HG03196 (cell line): ENCODE measurements around the gene CIAO2A.

Experiments
- ATAC-seq: cut with Tn5 transposase; IDR thresholded peaks from one replicate; pipeline ENCODE4 v1.9.1; 2021; ENCODE audit not compliant: unreplicated experiment

CIAO2A gene

DNA sequence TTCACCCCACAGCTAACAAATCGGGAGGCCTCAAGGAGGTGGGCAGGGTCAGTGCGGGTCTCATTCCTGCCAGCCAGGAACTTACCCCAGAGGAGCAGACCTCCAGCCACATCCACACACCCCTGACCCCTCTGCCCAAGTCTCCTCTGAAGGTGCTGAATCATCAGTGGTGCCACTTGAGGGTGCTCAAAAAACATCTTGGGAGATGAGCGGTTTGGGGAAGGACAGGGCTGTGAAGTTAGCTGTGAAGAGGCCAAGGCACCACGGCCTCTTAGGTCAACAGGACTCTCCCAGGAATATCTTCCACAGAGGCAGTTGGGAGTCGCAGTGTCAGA lies 48.6 kb downstream of the CIAO2A start:
- no peak for ATAC-seq

DNA sequence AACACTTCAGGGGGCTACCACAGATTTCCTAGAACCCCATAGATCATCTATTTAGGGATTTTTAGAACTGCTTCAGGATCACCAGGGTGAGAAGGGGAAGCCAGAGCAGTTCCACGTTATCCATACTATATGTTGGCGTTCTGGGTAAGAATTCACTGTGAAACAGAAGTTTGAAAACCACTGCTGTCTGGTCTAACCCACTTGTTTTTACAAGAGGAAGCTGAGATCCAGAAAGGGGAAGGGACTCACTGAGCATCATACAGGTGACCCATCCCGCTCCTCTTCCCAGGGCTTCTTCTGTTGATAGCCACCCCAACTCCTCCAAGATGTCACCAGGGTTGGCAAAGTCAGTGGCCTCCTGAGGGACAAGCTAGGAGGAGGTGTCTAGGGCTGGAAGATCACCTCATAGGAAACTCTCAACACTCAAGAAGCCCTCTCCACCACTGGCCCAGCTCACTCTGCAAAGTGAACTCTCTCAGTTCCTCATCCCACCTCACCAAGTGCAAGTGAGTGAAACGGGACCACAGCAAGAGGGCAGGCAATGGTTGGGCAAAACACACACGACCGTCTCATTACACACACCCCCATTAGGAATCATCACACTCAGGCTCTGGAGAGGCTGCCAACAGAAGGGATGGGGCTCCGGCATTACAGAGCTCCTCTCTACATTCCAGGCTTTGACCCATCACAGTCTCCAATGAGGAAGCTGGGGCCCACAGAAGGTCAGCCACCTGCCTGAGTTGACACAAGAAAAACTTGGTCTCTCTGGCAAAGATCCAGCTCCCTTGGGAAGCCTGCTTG lies 49.1 kb downstream of the CIAO2A start:
- no peak for ATAC-seq

DNA sequence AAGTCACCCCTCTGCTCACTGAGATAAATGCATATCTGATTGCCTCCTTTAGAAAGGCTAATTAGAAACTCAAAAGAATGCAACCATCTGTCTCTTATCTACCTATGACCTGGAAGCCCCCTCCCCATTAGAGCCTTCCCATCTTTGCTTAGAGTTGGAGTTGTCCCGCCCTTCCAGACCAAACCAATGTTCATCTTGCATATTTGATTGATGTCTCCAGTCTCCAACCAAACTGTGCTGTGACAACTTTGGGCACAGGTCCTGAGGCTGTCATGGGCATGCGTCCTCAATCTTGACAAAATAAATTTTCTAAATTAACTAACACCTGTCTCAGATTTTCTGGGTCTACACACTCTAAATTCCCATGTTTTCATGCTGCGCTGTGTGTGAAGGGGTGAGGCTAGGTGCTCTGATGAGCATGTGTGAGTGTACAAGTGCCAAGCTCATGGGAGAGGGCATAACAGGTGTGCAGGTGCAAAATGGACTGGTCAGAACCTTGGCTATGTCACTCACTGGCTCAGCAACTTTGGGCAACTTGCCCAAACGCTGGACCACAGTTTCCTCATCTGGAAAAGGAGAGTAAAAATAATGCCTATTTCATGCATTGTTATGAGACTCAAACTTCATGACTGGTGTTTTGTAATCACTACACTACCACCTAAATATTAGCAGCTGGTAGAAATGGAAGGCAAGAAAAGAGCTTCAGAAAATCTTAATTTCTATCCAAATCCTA lies 54.6 kb downstream of the CIAO2A start:
- ATAC-seq, result no peak

DNA sequence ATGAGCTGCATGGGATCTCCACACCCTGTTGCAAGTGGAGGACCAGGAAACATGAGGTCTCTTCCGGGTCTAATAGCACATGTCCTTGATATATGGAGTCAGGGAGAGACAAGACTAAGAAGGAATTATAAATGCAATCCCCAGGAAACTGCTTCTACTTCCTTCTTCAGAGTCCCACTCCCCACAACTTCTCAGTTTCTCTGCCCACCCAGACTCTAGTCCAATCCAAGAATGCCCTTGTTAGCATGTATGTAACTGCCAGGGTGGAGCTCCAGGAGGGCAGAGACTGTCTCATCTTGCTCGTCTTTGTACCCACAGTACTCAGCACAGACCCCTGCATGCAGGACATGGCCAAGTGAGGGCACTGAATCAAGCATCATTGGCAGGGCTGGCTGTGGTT lies 55.7 kb downstream of the CIAO2A start:
- ATAC-seq, result no peak

DNA sequence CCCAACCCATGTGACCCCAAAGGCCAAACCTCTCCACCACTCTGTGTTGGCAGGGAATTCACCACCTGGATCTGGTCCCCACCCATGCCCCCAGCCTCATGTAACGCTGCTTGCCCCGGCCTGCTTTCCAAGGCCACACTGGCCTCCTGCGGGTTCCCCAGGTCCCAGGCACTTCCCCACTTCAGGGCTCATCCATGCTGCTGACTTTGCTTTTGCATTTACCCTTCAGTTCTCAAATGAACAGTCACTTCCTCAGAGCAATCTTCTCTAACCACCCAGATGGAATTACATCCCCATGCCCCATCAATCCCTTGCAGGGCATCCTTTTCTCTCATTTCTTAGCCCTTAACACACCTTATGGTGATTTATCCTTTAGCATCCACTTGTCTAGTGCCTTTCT lies 56.5 kb downstream of the CIAO2A start:
- no peak for ATAC-seq

DNA sequence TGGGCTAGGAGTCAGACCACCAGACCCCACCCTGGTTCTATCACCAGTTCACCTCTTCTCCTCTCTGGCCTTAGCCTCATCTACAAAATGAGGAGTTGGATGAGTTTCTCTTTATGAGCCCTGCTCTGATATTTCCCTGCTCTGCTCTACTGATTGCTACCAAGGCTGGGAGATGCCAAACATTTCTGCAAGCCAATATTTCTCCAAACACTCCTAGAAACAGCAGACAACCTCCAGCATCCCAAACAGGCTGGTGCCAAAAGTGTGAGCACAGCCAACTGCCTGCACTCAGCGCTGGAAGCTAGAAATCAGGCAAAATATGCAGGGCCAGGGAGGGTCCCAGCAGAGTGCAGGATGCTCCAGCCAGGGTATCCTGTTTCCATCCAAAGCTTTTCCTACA lies 58.1 kb downstream of the CIAO2A start:
- no peak for ATAC-seq

DNA sequence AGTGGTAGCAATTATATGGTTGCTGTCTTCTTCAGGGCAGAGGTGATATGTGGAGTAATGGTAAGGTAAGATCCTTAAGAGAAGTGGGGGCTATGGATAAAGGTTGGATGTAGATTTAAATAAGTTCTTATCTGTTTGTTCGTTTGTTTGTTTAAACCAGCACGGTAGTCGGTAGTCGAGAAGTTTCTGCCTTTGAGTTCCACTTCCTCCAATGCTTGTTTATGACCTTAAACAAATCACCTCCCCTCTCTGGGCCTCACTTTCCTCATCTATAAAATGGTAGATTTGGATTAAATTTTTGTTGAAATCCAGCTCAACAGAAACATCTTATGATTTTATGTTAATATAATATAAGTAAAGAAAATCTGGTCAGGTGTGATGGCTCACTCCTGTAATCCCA lies 59.1 kb downstream of the CIAO2A start:
- no peak for ATAC-seq

DNA sequence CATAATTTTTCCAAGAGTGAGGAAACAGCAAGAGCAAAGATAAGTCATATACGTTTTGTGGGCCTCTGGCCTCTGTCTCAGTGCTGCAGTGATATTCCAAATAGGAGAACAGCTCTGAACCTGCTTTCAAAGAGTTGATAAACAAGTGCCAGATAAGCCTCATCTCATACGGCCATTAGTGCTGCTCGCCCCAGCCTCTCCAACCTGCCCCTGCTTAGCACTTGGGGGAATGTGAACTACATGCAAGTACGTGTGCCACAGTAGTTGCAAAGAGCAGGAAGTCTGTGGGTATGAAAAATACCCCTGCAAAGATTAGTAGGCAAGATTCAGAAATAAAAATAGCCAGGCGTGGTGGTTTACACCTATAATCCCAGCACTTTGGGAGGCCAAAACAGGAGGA lies 61.3 kb downstream of the CIAO2A start:
- ATAC-seq, result no peak

DNA sequence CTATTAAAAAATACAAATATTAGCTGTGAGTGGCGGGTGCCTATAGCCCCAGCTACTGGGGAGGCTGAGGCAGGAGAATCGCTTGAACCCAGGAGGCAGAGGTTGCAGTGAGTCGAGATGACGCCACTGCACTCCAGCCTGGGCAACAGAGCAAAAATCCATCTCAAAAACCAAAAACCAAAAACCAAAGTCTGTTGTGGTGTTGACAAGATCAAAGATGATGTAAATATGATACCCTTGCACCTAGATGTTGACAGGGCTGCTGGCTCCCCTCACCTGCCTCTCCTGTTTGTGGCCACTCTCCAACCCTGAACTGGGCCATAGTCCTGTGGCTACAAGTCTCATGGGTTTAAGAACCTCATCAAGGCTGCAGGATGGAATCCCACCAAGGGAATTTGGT lies 63.5 kb downstream of the CIAO2A start:
- no peak for ATAC-seq

DNA sequence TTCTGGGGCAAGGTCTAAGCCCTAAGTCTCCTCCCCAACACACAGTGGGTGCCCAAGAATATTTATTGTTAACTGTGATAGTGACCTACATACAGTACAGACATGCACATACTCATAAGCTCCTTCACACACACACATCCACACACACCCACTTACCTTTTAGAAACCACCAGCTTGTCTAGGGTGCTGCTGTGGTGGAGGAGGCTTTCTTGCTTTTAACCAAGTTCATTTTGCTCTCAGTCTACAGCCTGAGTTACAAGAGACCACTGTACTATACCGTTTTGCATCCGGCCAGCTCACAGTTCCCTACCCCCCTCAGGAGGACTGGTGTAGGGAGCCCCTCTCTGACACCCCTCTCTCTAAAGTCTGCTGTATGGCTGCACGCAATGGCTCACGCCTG lies 64.0 kb downstream of the CIAO2A start:
- ATAC-seq, result no peak

DNA sequence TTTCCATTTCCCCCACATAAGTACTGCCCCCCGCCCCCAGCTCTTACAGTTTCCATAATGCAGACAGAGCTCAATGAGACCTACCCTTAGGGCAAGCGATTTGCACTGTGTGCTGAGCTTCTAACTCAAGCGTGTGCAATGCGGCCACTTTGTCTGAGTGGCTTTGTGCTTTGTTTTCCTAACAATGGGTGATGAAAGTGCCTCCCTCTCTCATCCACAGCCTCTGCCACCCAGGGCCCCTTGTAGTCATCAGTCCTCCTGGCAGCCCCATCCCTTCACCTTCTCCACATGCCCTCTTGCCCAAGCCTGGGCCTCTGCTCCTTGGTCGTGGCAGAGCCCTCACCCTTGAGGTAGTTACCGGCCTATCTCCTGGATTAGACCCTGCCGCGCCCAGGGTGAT lies 64.5 kb downstream of the CIAO2A start:
- ATAC-seq, result no peak

DNA sequence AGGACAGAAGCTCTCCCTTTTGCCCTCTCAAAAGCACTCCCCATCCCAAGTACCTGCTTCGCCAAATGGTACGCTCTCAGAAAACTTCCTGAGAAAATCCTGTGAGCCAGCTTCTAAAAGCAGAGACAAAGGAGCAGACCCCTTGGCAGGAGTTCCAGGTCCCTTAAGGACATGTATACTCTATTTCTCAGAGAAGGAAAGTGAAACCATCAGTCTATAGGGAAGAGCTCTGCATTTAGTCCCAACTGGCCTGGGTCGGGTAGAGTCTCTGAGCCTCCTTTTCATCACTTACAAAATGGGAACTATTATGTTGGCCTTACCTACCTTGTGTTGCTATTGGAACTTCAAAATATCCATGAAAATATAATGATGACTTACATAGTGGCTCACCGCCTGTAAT lies 67.0 kb downstream of the CIAO2A start:
- ATAC-seq, result no peak

DNA sequence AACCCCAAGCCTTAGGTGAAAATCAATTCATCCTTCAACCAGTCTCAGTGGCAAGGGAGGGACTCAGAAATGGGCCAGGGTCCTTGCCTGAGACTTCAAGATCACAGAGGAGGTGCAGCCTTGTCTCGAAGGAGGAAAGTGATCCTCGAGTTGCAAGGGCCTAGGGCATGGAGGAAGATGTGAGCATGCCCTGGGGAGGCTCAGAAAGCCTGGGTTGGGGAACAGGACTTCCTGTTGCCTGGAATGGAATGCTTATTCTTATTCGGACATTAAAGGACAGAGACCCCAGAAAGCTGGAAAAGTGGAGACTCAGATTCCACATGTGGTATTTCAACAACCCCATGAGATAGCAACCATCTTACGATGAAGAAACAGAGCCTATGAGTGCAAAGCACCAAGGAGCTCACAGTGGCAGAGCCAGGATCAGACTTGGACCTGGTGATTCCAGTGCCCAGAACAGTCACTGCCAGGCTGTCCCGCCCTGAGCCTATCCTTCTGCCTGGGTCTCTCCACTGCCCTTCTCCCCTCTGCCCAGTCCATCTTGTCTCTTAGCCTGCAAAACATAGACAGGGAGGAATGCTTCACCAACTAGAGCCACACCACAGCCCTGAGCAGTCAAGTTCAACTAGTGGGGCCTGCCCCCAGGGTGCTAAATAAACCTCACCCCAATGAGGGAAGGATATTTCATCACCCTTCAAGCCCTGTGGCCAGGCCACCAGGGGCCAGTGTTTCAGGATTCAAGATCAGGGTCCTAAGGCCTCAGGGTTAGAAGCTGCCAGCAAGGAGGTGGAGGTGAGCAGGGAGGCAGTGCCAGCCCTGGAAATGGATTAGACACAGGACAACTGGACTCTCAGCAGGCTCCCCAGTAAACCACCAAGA lies 69.2 kb downstream of the CIAO2A start:
- no peak for ATAC-seq

DNA sequence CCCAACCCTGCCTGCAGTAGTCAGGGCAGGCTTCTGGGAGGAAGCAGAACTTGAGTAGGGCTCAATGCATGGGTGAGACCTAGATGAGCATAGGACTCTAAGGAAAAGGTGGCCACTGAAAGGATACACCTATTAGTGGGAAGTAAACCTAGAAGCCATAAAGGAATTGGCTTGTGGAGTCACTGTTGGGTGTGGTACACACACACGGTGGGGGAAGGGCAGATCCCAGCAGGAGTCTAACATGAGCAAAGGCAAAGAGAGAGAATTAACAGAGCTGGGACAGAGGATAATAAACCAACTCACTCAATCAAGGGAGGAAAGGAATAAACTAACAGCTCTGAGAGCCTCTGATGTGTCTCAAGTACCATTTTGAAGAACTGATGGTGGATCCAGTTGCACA lies 70.4 kb downstream of the CIAO2A start:
- no peak for ATAC-seq

DNA sequence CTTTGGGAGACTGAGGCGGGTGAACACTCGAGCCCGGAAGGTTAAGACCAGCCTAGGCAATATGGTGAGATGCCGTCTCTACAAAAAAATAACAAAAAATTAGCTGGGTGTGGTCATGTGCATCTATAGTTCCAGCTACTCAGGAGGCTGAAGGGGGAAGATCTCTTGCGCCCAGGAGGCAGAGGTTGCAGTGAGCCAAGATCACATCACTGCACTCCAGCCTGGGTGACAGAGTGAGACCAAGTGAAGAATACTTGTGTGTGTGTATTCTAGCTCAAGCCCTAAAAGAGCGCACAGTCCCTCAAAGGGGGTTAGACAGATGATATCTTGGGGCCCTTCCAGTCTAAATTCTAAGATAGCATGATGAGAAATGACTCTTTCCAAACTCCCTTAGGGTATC lies 71.1 kb downstream of the CIAO2A start:
- ATAC-seq, result no peak
